HepG2 (cell line): ENCODE data around the gene TGIF1. TPM values are rescaled to one million over a fixed set of nuclear protein-coding genes. Genes with fewer than 3 reads are reported as not detected.

Experiments
- ATAC-seq: fragments of 200-7000 bp; cut with Tn5 transposase; 3 replicates; pipeline ENCODE4 v1.9.1; 2020; ENCODE audit warnings: mild to moderate bottlenecking, moderate library complexity
- BruUV-seq: library from RNA; stranded (reverse); fragments of 400-500 nt; replicated peaks from 2 replicates; lab custom pipeline; 2021; lab: Mats Ljungman, UMichigan
- CTCF ChIA-PET: fragments of 300-600 bp; formaldehyde crosslinking; extraction: SDS; loops from one replicate; lab custom pipeline; 2021; ENCODE audit warnings: low total read pairs, inconsistent platforms, low intra/inter-chr PET ratio; lab: Yijun Ruan, JAX
- POLR2A ChIA-PET: fragments of 350-600 bp; sonication (Branson Sonifier 250); formaldehyde crosslinking; loops from one replicate; lab custom pipeline; 2020; ENCODE audit warnings: antibody characterized with exemption, inconsistent platforms; lab: Yijun Ruan, JAX
- DNase-seq: peaks from one replicate; pipeline ENCODE4 v3.0.0-alpha.2; 2015; ENCODE audit warnings: low spot score
- FAIRE-seq: peaks from 3 replicates; lab custom pipeline; 2011; peaks lifted over from hg19 to GRCh38; lab: Jason Lieb, UNC
- H2AFZ ChIP-seq: one replicate; pipeline ENCODE4 v1.6.1; 2011; ENCODE audit warnings: low read length, inconsistent platforms
- H3K27ac ChIP-seq: fragments of 300-600 bp; 3 replicates; pipeline ENCODE4 v1.8.0; 2011; ENCODE audit warnings: mixed run types, mild to moderate bottlenecking, mixed read lengths, low read length, inconsistent platforms; ENCODE audit not compliant: insufficient read depth; ENCODE audit errors: extremely low read length
- H3K27me3 ChIP-seq, 2 experiments: fragments of 200-600 bp in 1 of 2; 2 replicates in 1 of 2; 3 replicates in 1 of 2; pipeline versions ENCODE4 v1.6.0 to v1.8.0; 2011; ENCODE audit warnings: low read length in 2 of 2, mild to moderate bottlenecking in 2 of 2, moderate library complexity in 2 of 2, inconsistent platforms in 1 of 2; ENCODE audit not compliant: insufficient read depth in 2 of 2, control insufficient read depth in 1 of 2
- H3K36me3 ChIP-seq, 2 experiments: fragments of 200-600 bp in 1 of 2; replicated peaks in 1 of 2; 2 replicates in 1 of 2; 3 replicates in 1 of 2; pipeline versions ENCODE4 v1.5.1 to v1.8.0; 2011; ENCODE audit warnings: low read length in 2 of 2, inconsistent platforms in 1 of 2; ENCODE audit not compliant: insufficient read depth in 2 of 2, control insufficient read depth in 1 of 2
- H3K4me1 ChIP-seq: 2 replicates; pipeline ENCODE4 v1.5.1; 2012; ENCODE audit warnings: low read length, inconsistent platforms; ENCODE audit not compliant: insufficient read depth
- H3K4me2 ChIP-seq: 2 replicates; pipeline ENCODE4 v1.6.0; 2011; ENCODE audit warnings: low read depth, low read length, inconsistent platforms
- H3K4me3 ChIP-seq, 3 experiments: fragments of 200-600 bp in 1 of 3; sonication (generic), shearing (Covaris generic) in 1 of 3; replicated peaks in 1 of 3; 2 replicates each; pipeline ENCODE4 v1.5.1; 2011 to 2016; ENCODE audit warnings: low read length in 3 of 3, inconsistent platforms in 2 of 3, low read depth in 2 of 3, mild to moderate bottlenecking in 2 of 3, control low read depth in 1 of 3, mixed read lengths in 1 of 3; ENCODE audit not compliant: insufficient read depth in 1 of 3
- H3K79me2 ChIP-seq: one replicate; pipeline ENCODE4 v1.6.1; 2011; ENCODE audit warnings: low read length, inconsistent platforms; ENCODE audit not compliant: insufficient read depth
- H3K9ac ChIP-seq: 2 replicates; pipeline ENCODE4 v1.6.0; 2011; ENCODE audit warnings: mild to moderate bottlenecking, low read depth, low read length, inconsistent platforms; ENCODE audit not compliant: insufficient read depth
- H3K9me3 ChIP-seq: 2 replicates; pipeline ENCODE4 v1.5.1; 2012; ENCODE audit warnings: mild to moderate bottlenecking, low read length
- H4K20me1 ChIP-seq: 2 replicates; pipeline ENCODE4 v1.6.0; 2011; ENCODE audit warnings: inconsistent platforms, mild to moderate bottlenecking, low read length, moderate library complexity; ENCODE audit not compliant: insufficient read depth
- AGO2 ChIP-seq: fragments of 200-400 bp; formaldehyde crosslinking; optimal IDR thresholded peaks from 2 replicates; pipeline ENCODE3; 2017; ENCODE audit warnings: mild to moderate bottlenecking, low read depth, low read length, moderate library complexity
- ATM ChIP-seq: fragments of 450-650 bp; IDR thresholded peaks from 2 replicates; pipeline ENCODE4 v1.7.1; 2017; ENCODE audit warnings: mild to moderate bottlenecking, borderline replicate concordance
- DNMT1 ChIP-seq: sonication (generic); formaldehyde crosslinking; IDR thresholded peaks from 2 replicates; pipeline ENCODE4 v1.5.1; 2020; ENCODE audit warnings: mild to moderate bottlenecking, missing genetic modification reagents
- GATA4 ChIP-seq: sonication (generic); IDR thresholded peaks from 2 replicates; pipeline ENCODE4 v1.6.1; 2016; ENCODE audit warnings: antibody characterized with exemption, low read depth, borderline replicate concordance
- HCFC1 ChIP-seq: fragments of 150-350 bp; IDR thresholded peaks from 2 replicates; pipeline ENCODE4 v1.6.1; 2014; ENCODE audit warnings: low read depth, low read length
- MLLT10 ChIP-seq: sonication (generic); formaldehyde crosslinking; IDR thresholded peaks from 2 replicates; pipeline ENCODE4 v1.4.0; 2020; ENCODE audit warnings: missing genetic modification reagents
- MTERF4 ChIP-seq: sonication (generic); formaldehyde crosslinking; IDR thresholded peaks from 2 replicates; pipeline ENCODE4 v1.8.0; 2023; ENCODE audit warnings: mild to moderate bottlenecking, missing genetic modification reagents
- PHF5A ChIP-seq: IDR thresholded peaks from one replicate; pipeline ENCODE4 v1.6.1; 2018; ENCODE audit warnings: low read depth, missing genetic modification reagents; ENCODE audit not compliant: unreplicated experiment
- PRDM10 ChIP-seq: sonication (generic); formaldehyde crosslinking; IDR thresholded peaks from 2 replicates; pipeline ENCODE4 v1.4.0; 2020; ENCODE audit warnings: low read depth, missing genetic modification reagents
- RBM39 ChIP-seq: fragments of 200-400 bp; formaldehyde crosslinking; IDR thresholded peaks from one replicate; pipeline ENCODE4 v1.6.1; 2018; ENCODE audit warnings: antibody characterized with exemption, mild to moderate bottlenecking, low read depth, low read length; ENCODE audit not compliant: poor library complexity, severe bottlenecking
- SP5 ChIP-seq: IDR thresholded peaks from 2 replicates; pipeline ENCODE4 v1.6.1; 2016; ENCODE audit warnings: low read depth, borderline replicate concordance
- TRIM24 ChIP-seq: sonication (generic); formaldehyde crosslinking; IDR thresholded peaks from 2 replicates; pipeline ENCODE4 v1.8.0; 2022; ENCODE audit warnings: mild to moderate bottlenecking, missing genetic modification reagents
- ZNF224 ChIP-seq: sonication (generic); formaldehyde crosslinking; IDR thresholded peaks from 2 replicates; pipeline ENCODE4 v1.5.0; 2020; ENCODE audit warnings: mild to moderate bottlenecking, missing genetic modification reagents
- ZNF552 ChIP-seq: sonication (generic); formaldehyde crosslinking; IDR thresholded peaks from 2 replicates; pipeline ENCODE4 v1.9.0; 2022; ENCODE audit warnings: missing genetic modification reagents, mild to moderate bottlenecking, borderline replicate concordance
- ZNF598 ChIP-seq: sonication (generic); formaldehyde crosslinking; IDR thresholded peaks from 2 replicates; pipeline ENCODE4 v1.5.1; 2020; ENCODE audit warnings: mild to moderate bottlenecking, missing genetic modification reagents, borderline replicate concordance
- ZNF607 ChIP-seq: sonication (generic); formaldehyde crosslinking; IDR thresholded peaks from 2 replicates; pipeline ENCODE4 v1.5.1; 2020; ENCODE audit warnings: missing genetic modification reagents, mild to moderate bottlenecking, borderline replicate concordance
- ZNF713 ChIP-seq: sonication (generic); formaldehyde crosslinking; IDR thresholded peaks from 2 replicates; pipeline ENCODE4 v1.4.0; 2020; ENCODE audit warnings: mild to moderate bottlenecking, missing genetic modification reagents
- ZNF747 ChIP-seq: sonication (generic); formaldehyde crosslinking; IDR thresholded peaks from 2 replicates; pipeline ENCODE4 v1.8.1; 2023; ENCODE audit warnings: missing genetic modification reagents, mild to moderate bottlenecking, borderline replicate concordance
- ZNF790 ChIP-seq: sonication (generic); formaldehyde crosslinking; IDR thresholded peaks from 2 replicates; pipeline ENCODE4 v1.8.0; 2022; ENCODE audit warnings: missing genetic modification reagents, mild to moderate bottlenecking, borderline replicate concordance
- WGBS: methylation state at CpG from one replicate; pipeline ENCODE4 v1.1.6; 2017; ENCODE audit warnings: low lambda C conversion rate; 5-methylcytosine and 5-hydroxymethylcytosine counted together
- in situ Hi-C: cut with HindIII; loops from 2 replicates; pipeline ENCODE4 v1.10.0; 2017; ENCODE audit warnings: low pct_unique_long_range_greater_than_20kb; ENCODE audit not compliant: extremely low pct_ligation_motif_present
- intact Hi-C: fragments of 100-400 bp; cut with micrococcal nuclease; formaldehyde crosslinking; loops from one replicate; pipeline ENCODE4 v1.10.0; 2022; ENCODE audit not compliant: unreplicated experiment
- polyA plus RNA-seq, 8 experiments: library from polyadenylated mRNA; depleted of rRNA in 3 of 8; stranded (reverse) in 7 of 8; unstranded in 1 of 8; fragments of >200 nt; fragmentation: Illumina TruSeq in 4 of 8; extraction: Trizol in 4 of 8; gene quantifications; 2 replicates each; pipeline versions ENCODE4 v1.2.1 to v1.2.3, GENCODE V29; 2011 to 2016; ENCODE audit warnings: low read depth in 4 of 8, missing spikeins in 1 of 8, mixed read lengths in 1 of 8; ENCODE audit not compliant: insufficient read depth in 1 of 8
- total RNA-seq, 5 experiments: library from RNA; depleted of rRNA; stranded (reverse); fragments of >200 nt; fragmentation: Illumina TruSeq; extraction: Trizol; gene quantifications; 2 replicates each; pipeline ENCODE4 v1.2.3, GENCODE V29; 2016; ENCODE audit warnings: low read depth in 1 of 5

TGIF1 gene
- total and polyA plus RNA-seq, 2 of the 13 experiments (the other 11 are each of a cell fraction or from before 2014, with no cell fraction given) = 50.0 to 76.1 TPM

- peak; percentile 93 for DNase-seq
- FAIRE-seq = peak; percentile 21
- WGBS = 1% methylated on average over 34 of the region's 63 CpGs
- no peaks in the 10 kb centered on the region for H3K9me3 ChIP-seq
- peak overlapping the region; percentile 96 for H3K9ac ChIP-seq
- in situ Hi-C loops = no loop called here
- H3K27me3 ChIP-seq = no peaks in the 10 kb centered on the region; a peak in 1 of 5 replicates
- H3K4me3 ChIP-seq = peak overlapping the region; percentile 68 to 93 (median 93)
- ATAC-seq = peak; percentile 85
- peak overlapping the region; percentile 88 for H3K27ac ChIP-seq
- no peaks in the 10 kb centered on the region for H3K36me3 ChIP-seq
- BruUV-seq = no TSS peak
- peak overlapping the region; percentile 99 for H3K4me2 ChIP-seq
- POLR2A ChIA-PET = interaction anchor here (0.7 to 3.1 kb wide), 12 partner anchors 9 to 217 kb away, joined by 3 to 31 read pairs (median 6); no protein-coding TSS in a partner anchor
- peaks cover 19% of the 10 kb centered on the region for H3K4me1 ChIP-seq
- H3K79me2 ChIP-seq = peaks cover 43% of the 10 kb centered on the region
- H4K20me1 ChIP-seq = peaks cover 4% of the 10 kb centered on the region
- CTCF ChIA-PET = no interaction called here
- H2AFZ ChIP-seq = no peak overlapping the region
- intact Hi-C loops = loop anchor here (2.0 kb wide), 2 partner anchors 147 to 217 kb away; no protein-coding TSS in a partner anchor
- TF ChIP-seq HCFC1 = no peak
- TF ChIP-seq AGO2 = peak; percentile 76
- peak; percentile 84 for TF ChIP-seq PRDM10
- TF ChIP-seq MLLT10 = no peak
- peak; percentile 91; the same call in 1 of the 2 replicates for TF ChIP-seq ZNF790 (CRISPR knock-in tag)
- TF ChIP-seq PHF5A (CRISPR knock-in tag) = no peak
- no peak for TF ChIP-seq ZNF713 (CRISPR knock-in tag)
- peak; percentile 21; the same call in 1 of the 2 replicates for TF ChIP-seq GATA4
- TF ChIP-seq MTERF4 = peak; percentile 82; the same call in 1 of the 2 replicates
- peak; percentile 87 for TF ChIP-seq SP5 (CRISPR knock-in tag)
- peak; percentile 74; the same call in 1 of the 2 replicates for TF ChIP-seq ZNF552 (CRISPR knock-in tag)
- no peak for TF ChIP-seq ATM
- TF ChIP-seq ZNF747 (CRISPR knock-in tag) = no peak
- TF ChIP-seq DNMT1 (CRISPR knock-in tag) = no peak
- TF ChIP-seq ZNF224 = no peak
- peak; percentile 76 for TF ChIP-seq RBM39
- peak; percentile 30; the same call in 1 of the 2 replicates for TF ChIP-seq ZNF598 (CRISPR knock-in tag)
- peak; percentile 57; the same call in 1 of the 2 replicates for TF ChIP-seq ZNF607
- no peak for TF ChIP-seq TRIM24 (CRISPR knock-in tag)
Measured at GRCh38 chr18:3447895-3448837, 1.8 kb upstream of the TGIF1 start.
